HepG2 (cell line): ENCODE results near the gene SERTAD2. TPM values are rescaled to one million over a fixed set of nuclear protein-coding genes. Genes with fewer than 3 reads are reported as not detected.
A peak's percentile ranks its signal among the peaks of the same experiment; 100 is the strongest.

Experiments used
- ATAC-seq: fragments of 200-7000 bp; cut with Tn5 transposase; 3 replicates; pipeline ENCODE4 v1.9.1; 2020; ENCODE audit warnings: mild to moderate bottlenecking, moderate library complexity
- BruUV-seq: library from RNA; stranded (reverse); fragments of 400-500 nt; replicated peaks from 2 replicates; lab custom pipeline; 2021; lab: Mats Ljungman, UMichigan
- CTCF ChIA-PET: fragments of 300-600 bp; formaldehyde crosslinking; extraction: SDS; loops from one replicate; lab custom pipeline; 2021; ENCODE audit warnings: low total read pairs, inconsistent platforms, low intra/inter-chr PET ratio; lab: Yijun Ruan, JAX
- POLR2A ChIA-PET: fragments of 350-600 bp; sonication (Branson Sonifier 250); formaldehyde crosslinking; loops from one replicate; lab custom pipeline; 2020; ENCODE audit warnings: antibody characterized with exemption, inconsistent platforms; lab: Yijun Ruan, JAX
- DNase-seq: peaks from one replicate; pipeline ENCODE4 v3.0.0-alpha.2; 2015; ENCODE audit warnings: low spot score
- FAIRE-seq: peaks from 3 replicates; lab custom pipeline; 2011; peaks lifted over from hg19 to GRCh38; lab: Jason Lieb, UNC
- H2AFZ ChIP-seq: one replicate; pipeline ENCODE4 v1.6.1; 2011; ENCODE audit warnings: low read length, inconsistent platforms
- H3K27ac ChIP-seq: fragments of 300-600 bp; 3 replicates; pipeline ENCODE4 v1.8.0; 2011; ENCODE audit warnings: mixed run types, mild to moderate bottlenecking, mixed read lengths, low read length, inconsistent platforms; ENCODE audit not compliant: insufficient read depth; ENCODE audit errors: extremely low read length
- H3K27me3 ChIP-seq, 2 experiments: fragments of 200-600 bp in 1 of 2; 2 replicates in 1 of 2; 3 replicates in 1 of 2; pipeline versions ENCODE4 v1.6.0 to v1.8.0; 2011; ENCODE audit warnings: low read length in 2 of 2, mild to moderate bottlenecking in 2 of 2, moderate library complexity in 2 of 2, inconsistent platforms in 1 of 2; ENCODE audit not compliant: insufficient read depth in 2 of 2, control insufficient read depth in 1 of 2
- H3K36me3 ChIP-seq, 2 experiments: fragments of 200-600 bp in 1 of 2; replicated peaks in 1 of 2; 2 replicates in 1 of 2; 3 replicates in 1 of 2; pipeline versions ENCODE4 v1.5.1 to v1.8.0; 2011; ENCODE audit warnings: low read length in 2 of 2, inconsistent platforms in 1 of 2; ENCODE audit not compliant: insufficient read depth in 2 of 2, control insufficient read depth in 1 of 2
- H3K4me1 ChIP-seq: 2 replicates; pipeline ENCODE4 v1.5.1; 2012; ENCODE audit warnings: low read length, inconsistent platforms; ENCODE audit not compliant: insufficient read depth
- H3K4me2 ChIP-seq: 2 replicates; pipeline ENCODE4 v1.6.0; 2011; ENCODE audit warnings: low read depth, low read length, inconsistent platforms
- H3K4me3 ChIP-seq, 3 experiments: fragments of 200-600 bp in 1 of 3; sonication (generic), shearing (Covaris generic) in 1 of 3; replicated peaks in 1 of 3; 2 replicates each; pipeline ENCODE4 v1.5.1; 2011 to 2016; ENCODE audit warnings: low read length in 3 of 3, inconsistent platforms in 2 of 3, low read depth in 2 of 3, mild to moderate bottlenecking in 2 of 3, control low read depth in 1 of 3, mixed read lengths in 1 of 3; ENCODE audit not compliant: insufficient read depth in 1 of 3
- H3K79me2 ChIP-seq: one replicate; pipeline ENCODE4 v1.6.1; 2011; ENCODE audit warnings: low read length, inconsistent platforms; ENCODE audit not compliant: insufficient read depth
- H3K9ac ChIP-seq: 2 replicates; pipeline ENCODE4 v1.6.0; 2011; ENCODE audit warnings: mild to moderate bottlenecking, low read depth, low read length, inconsistent platforms; ENCODE audit not compliant: insufficient read depth
- H3K9me3 ChIP-seq: 2 replicates; pipeline ENCODE4 v1.5.1; 2012; ENCODE audit warnings: mild to moderate bottlenecking, low read length
- H4K20me1 ChIP-seq: 2 replicates; pipeline ENCODE4 v1.6.0; 2011; ENCODE audit warnings: inconsistent platforms, mild to moderate bottlenecking, low read length, moderate library complexity; ENCODE audit not compliant: insufficient read depth
- AKAP8 ChIP-seq: sonication (generic); formaldehyde crosslinking; IDR thresholded peaks from 2 replicates; pipeline ENCODE4 v1.5.1; 2020; ENCODE audit warnings: mild to moderate bottlenecking, missing genetic modification reagents
- ATF4 ChIP-seq, 2 experiments: fragments of 450-650 bp in 1 of 2; sonication (generic) in 1 of 2; formaldehyde crosslinking; IDR thresholded peaks; 2 replicates each; pipeline versions ENCODE4 v1.5.0 to v1.8.0; 2020 to 2022; ENCODE audit warnings: mild to moderate bottlenecking in 1 of 2, missing genetic modification reagents in 1 of 2
- FOXC1 ChIP-seq: sonication (generic); formaldehyde crosslinking; IDR thresholded peaks from 2 replicates; pipeline ENCODE4 v1.8.0; 2022; ENCODE audit warnings: mild to moderate bottlenecking, missing genetic modification reagents, borderline replicate concordance
- GATAD2A ChIP-seq: IDR thresholded peaks from 2 replicates; pipeline ENCODE4 v1.6.1; 2016
- PATZ1 ChIP-seq: sonication (generic); formaldehyde crosslinking; IDR thresholded peaks from 2 replicates; pipeline ENCODE4 v1.4.0; 2020; ENCODE audit warnings: missing genetic modification reagents
- PAWR ChIP-seq: sonication (generic); formaldehyde crosslinking; IDR thresholded peaks from 2 replicates; pipeline ENCODE4 v1.4.0; 2020; ENCODE audit warnings: missing genetic modification reagents, mild to moderate bottlenecking, borderline replicate concordance
- PAX8 ChIP-seq: sonication (generic); formaldehyde crosslinking; IDR thresholded peaks from 2 replicates; pipeline ENCODE4 v1.8.0; 2022; ENCODE audit warnings: mild to moderate bottlenecking, missing genetic modification reagents, borderline replicate concordance
- RBFOX2 ChIP-seq: fragments of 200-400 bp; formaldehyde crosslinking; IDR thresholded peaks from 2 replicates; pipeline ENCODE4 v1.6.1; 2017; ENCODE audit warnings: low read depth, mild to moderate bottlenecking, low read length
- SATB2 ChIP-seq: sonication (generic); formaldehyde crosslinking; IDR thresholded peaks from 2 replicates; pipeline ENCODE4 v1.5.0; 2020; ENCODE audit warnings: missing genetic modification reagents
- ZFP36L1 ChIP-seq: sonication (generic); formaldehyde crosslinking; IDR thresholded peaks from 2 replicates; pipeline ENCODE4 v1.8.0; 2022; ENCODE audit warnings: mild to moderate bottlenecking, missing genetic modification reagents, moderate library complexity
- WGBS: methylation state at CpG from one replicate; pipeline ENCODE4 v1.1.6; 2017; ENCODE audit warnings: low lambda C conversion rate; 5-methylcytosine and 5-hydroxymethylcytosine counted together
- in situ Hi-C: cut with HindIII; loops from 2 replicates; pipeline ENCODE4 v1.10.0; 2017; ENCODE audit warnings: low pct_unique_long_range_greater_than_20kb; ENCODE audit not compliant: extremely low pct_ligation_motif_present
- intact Hi-C: fragments of 100-400 bp; cut with micrococcal nuclease; formaldehyde crosslinking; loops from one replicate; pipeline ENCODE4 v1.10.0; 2022; ENCODE audit not compliant: unreplicated experiment
- polyA plus RNA-seq, 8 experiments: library from polyadenylated mRNA; depleted of rRNA in 3 of 8; stranded (reverse) in 7 of 8; unstranded in 1 of 8; fragments of >200 nt; fragmentation: Illumina TruSeq in 4 of 8; extraction: Trizol in 4 of 8; gene quantifications; 2 replicates each; pipeline versions ENCODE4 v1.2.1 to v1.2.3, GENCODE V29; 2011 to 2016; ENCODE audit warnings: low read depth in 4 of 8, missing spikeins in 1 of 8, mixed read lengths in 1 of 8; ENCODE audit not compliant: insufficient read depth in 1 of 8
- total RNA-seq, 5 experiments: library from RNA; depleted of rRNA; stranded (reverse); fragments of >200 nt; fragmentation: Illumina TruSeq; extraction: Trizol; gene quantifications; 2 replicates each; pipeline ENCODE4 v1.2.3, GENCODE V29; 2016; ENCODE audit warnings: low read depth in 1 of 5
- TF ChIP-seq, protein P1 (sequence below): sonication (generic); formaldehyde crosslinking; IDR thresholded peaks from 2 replicates; pipeline ENCODE4 v1.8.0; 2022; ENCODE audit warnings: mild to moderate bottlenecking, missing genetic modification reagents, moderate library complexity
- TF ChIP-seq, protein P2 (sequence below), 2 experiments: sonication (generic) in 1 of 2; formaldehyde crosslinking in 1 of 2; IDR thresholded peaks; 2 replicates each; pipeline versions ENCODE4 v1.5.1 to v1.6.1; 2011 to 2020; ENCODE audit warnings: borderline replicate concordance in 1 of 2, low read depth in 1 of 2, low read length in 1 of 2, mild to moderate bottlenecking in 1 of 2, missing genetic modification reagents in 1 of 2, moderate library complexity in 1 of 2

The SERTAD2 gene
- total and polyA plus RNA-seq, 2 of the 13 experiments (the other 11 are each of a cell fraction or from before 2014, with no cell fraction given): 6.7 to 22.6 TPM

DNA sequence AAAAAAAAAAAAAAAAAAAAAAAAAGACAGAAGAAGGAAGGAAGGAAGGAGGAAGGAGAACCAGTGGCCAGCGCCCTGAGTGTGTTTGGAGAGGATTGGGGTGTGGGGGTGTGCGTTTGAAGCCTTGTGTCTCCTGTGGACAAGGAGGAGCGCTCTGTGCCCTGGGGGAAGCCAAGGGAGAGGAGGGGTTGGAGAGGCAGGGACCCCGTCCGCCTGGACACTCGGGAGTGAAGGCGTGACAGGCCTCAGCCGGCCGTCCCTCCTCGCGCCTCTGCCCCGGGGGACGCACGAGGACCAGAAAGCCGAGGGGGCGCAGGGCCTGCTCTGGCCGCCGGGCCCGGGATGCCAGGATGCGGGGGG is 44.9 kb downstream of the SERTAD2 start (continued):
- TF ChIP-seq FOXC1 (peak; percentile 54; the same call in 1 of the 2 replicates), AKAP8 (no peak), RBFOX2 (no peak), PAX8 (no peak), PAWR (CRISPR knock-in tag) (no peak)
- TF ChIP-seq, protein P1, sequence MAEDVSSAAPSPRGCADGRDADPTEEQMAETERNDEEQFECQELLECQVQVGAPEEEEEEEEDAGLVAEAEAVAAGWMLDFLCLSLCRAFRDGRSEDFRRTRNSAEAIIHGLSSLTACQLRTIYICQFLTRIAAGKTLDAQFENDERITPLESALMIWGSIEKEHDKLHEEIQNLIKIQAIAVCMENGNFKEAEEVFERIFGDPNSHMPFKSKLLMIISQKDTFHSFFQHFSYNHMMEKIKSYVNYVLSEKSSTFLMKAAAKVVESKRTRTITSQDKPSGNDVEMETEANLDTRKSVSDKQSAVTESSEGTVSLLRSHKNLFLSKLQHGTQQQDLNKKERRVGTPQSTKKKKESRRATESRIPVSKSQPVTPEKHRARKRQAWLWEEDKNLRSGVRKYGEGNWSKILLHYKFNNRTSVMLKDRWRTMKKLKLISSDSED (CRISPR knock-in tag): no peak
- TF ChIP-seq, all 625 proteins: peak for 6

DNA sequence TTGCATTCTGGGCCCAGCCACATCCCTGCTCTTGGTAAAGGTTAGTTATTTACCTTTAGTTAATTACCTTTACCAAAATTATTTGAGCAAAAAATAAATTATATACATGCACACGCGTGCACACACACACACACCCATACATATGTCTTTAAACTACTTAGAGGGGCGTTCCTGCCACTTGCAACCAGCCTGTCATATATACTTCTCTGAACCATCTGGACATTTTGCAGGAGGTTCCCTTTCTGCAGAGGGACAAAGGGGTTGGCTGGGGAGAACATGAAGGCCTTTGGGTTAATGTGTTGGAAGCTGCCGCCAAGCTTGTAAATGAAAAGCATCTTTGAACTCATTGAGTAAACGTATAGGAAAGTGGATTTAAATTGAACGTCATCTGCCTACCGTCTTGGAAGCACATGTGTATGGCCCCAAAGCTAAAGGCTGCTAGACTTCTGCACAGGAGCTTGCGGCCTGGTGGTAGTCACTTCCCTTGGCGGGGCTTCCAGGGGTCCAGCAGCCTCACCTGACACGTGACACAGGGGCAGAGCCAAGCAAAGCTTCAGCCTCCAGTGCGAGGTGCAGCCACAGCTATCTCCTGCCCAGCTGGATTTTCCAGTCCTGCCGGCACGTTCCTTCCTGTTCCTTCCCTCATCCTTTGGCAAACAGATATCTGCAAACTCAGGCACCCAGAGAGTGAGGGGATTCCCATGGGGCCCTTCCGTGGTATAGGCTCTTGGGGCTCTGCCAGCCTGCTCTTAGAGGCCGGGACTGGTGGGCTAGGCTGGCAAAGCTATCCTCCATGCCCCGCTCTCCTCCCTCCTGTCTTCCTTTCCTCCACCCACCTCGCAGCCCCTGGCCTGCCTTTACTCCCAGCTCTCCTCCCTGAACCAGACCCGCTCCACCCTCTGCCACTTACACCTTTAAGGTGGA is 46.1 kb downstream of the SERTAD2 start:
- no peak overlapping the region for H2AFZ ChIP-seq
- peak; percentile 12 for FAIRE-seq
- intact Hi-C loops: loop anchor here (5.0 kb wide), 1 partner anchor 40 kb away; no protein-coding TSS in a partner anchor
- 31% methylated on average over 17 of the region's 18 CpGs for whole genome bisulfite sequencing
- CTCF ChIA-PET: no interaction called here
- no peaks in the 10 kb centered on the region for H3K36me3 ChIP-seq
- no peaks in the 10 kb centered on the region for H3K79me2 ChIP-seq
- H3K27me3 ChIP-seq: no peaks in the 10 kb centered on the region
- in situ Hi-C loops: loop anchor here (25.0 kb wide), 1 partner anchor 955 kb away; no protein-coding TSS in a partner anchor
- H3K4me2 ChIP-seq: peak overlapping the region; percentile 89
- BruUV-seq: no TSS peak
- POLR2A ChIA-PET: interaction anchor here (1.0 to 3.2 kb wide), 5 partner anchors 22 to 620 kb away, joined by 3 to 19 read pairs (median 7); partner anchors contain the start of genes ACTR2 and SERTAD2
- H3K27ac ChIP-seq: no peak overlapping the region
- H3K9me3 ChIP-seq: peaks cover 5% of the 10 kb centered on the region; the same call in 1 of the 2 replicates
- peak overlapping the region; percentile 51; the same call in 1 of the 2 replicates for H3K9ac ChIP-seq
- peak overlapping the region in 2 of 3 experiments; percentile 57 to 66; a peak in 5 of 6 replicates for H3K4me3 ChIP-seq
- H3K4me1 ChIP-seq: peaks cover 28% of the 10 kb centered on the region
- ATAC-seq: no peak; the same call in none of the 3 replicates
- no peak for DNase-seq
- H4K20me1 ChIP-seq: no peaks in the 10 kb centered on the region
- TF ChIP-seq ZFP36L1 (CRISPR knock-in tag) (no peak), GATAD2A (CRISPR knock-in tag) (0 out of 2 replicates have a peak, but pooled peaks have one; percentile 21), SATB2 (no peak), ATF4 (CRISPR knock-in tag; IDR thresholded peaks at IDR 0.05) (peak in 1 of 2 experiments; percentile 37; a peak in 1 of 4 replicates), PATZ1 (CRISPR knock-in tag) (no peak)
- TF ChIP-seq, protein P2, sequence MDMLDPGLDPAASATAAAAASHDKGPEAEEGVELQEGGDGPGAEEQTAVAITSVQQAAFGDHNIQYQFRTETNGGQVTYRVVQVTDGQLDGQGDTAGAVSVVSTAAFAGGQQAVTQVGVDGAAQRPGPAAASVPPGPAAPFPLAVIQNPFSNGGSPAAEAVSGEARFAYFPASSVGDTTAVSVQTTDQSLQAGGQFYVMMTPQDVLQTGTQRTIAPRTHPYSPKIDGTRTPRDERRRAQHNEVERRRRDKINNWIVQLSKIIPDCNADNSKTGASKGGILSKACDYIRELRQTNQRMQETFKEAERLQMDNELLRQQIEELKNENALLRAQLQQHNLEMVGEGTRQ (IDR thresholded peaks at IDR 0.05; ENCODE audit: low read depth, low read length): no peak
- TF ChIP-seq, protein P2 (CRISPR knock-in tag; IDR thresholded peaks at IDR 0.05; ENCODE audit: borderline replicate concordance): peak; percentile 37; the same call in 1 of the 2 replicates
